MM.1S (cell line): ENCODE measurements around the gene LRRC15.

ENCODE experiments used
- DNase-seq: peaks from one replicate; pipeline ENCODE4 v3.0.0-alpha.2; 2015
- H2AFZ ChIP-seq: fragments of 300-600 bp; sonication (generic); 2 replicates; pipeline ENCODE4 v1.6.0; 2016; ENCODE audit warnings: antibody characterized with exemption, low read length
- H3F3A ChIP-seq: fragments of 300-600 bp; sonication (generic); 2 replicates; pipeline ENCODE4 v1.6.1; 2016; ENCODE audit warnings: mild to moderate bottlenecking, antibody characterized with exemption, low read length, moderate library complexity, mixed read lengths; ENCODE audit not compliant: insufficient read depth
- H3K27ac ChIP-seq: fragments of 300-600 bp; sonication (generic); 2 replicates; pipeline ENCODE4 v1.5.1; 2016; ENCODE audit warnings: mild to moderate bottlenecking, low read length
- H3K27me3 ChIP-seq: fragments of 300-600 bp; sonication (generic); replicated peaks from 2 replicates; pipeline ENCODE4 v1.6.0; 2016; ENCODE audit warnings: low read length; ENCODE audit not compliant: insufficient read depth
- H3K36me3 ChIP-seq: fragments of 300-600 bp; sonication (generic); replicated peaks from 2 replicates; pipeline ENCODE4 v1.6.1; 2016; ENCODE audit warnings: mild to moderate bottlenecking, low read length, mixed read lengths; ENCODE audit not compliant: insufficient read depth
- H3K4me1 ChIP-seq: fragments of 300-600 bp; sonication (generic); 2 replicates; pipeline ENCODE4 v1.6.1; 2016; ENCODE audit warnings: low read length, mixed read lengths
- H3K4me2 ChIP-seq: fragments of 300-600 bp; sonication (generic); 2 replicates; pipeline ENCODE4 v1.6.0; 2016; ENCODE audit warnings: low read depth, low read length
- H3K4me3 ChIP-seq: fragments of 300-600 bp; sonication (generic); 2 replicates; pipeline ENCODE4 v1.5.1; 2016; ENCODE audit warnings: low read length, mixed read lengths
- H3K79me2 ChIP-seq: fragments of 300-600 bp; sonication (generic); 2 replicates; pipeline ENCODE4 v1.6.1; 2016; ENCODE audit warnings: mixed run types, low read length, mixed read lengths
- H3K9ac ChIP-seq: fragments of 300-600 bp; sonication (generic); 2 replicates; pipeline ENCODE4 v1.6.1; 2016; ENCODE audit warnings: low read length, mixed read lengths
- H3K9me2 ChIP-seq: fragments of 300-600 bp; sonication (generic); replicated peaks from 2 replicates; pipeline ENCODE4 v1.6.1; 2016; ENCODE audit warnings: mild to moderate bottlenecking, low read length, mixed read lengths; ENCODE audit not compliant: insufficient read depth
- H3K9me3 ChIP-seq: fragments of 300-600 bp; sonication (generic); replicated peaks from 2 replicates; pipeline ENCODE4 v1.6.1; 2016; ENCODE audit warnings: mild to moderate bottlenecking, low read length, mixed read lengths; ENCODE audit not compliant: insufficient read depth
- H4K20me1 ChIP-seq: fragments of 300-600 bp; sonication (generic); 2 replicates; pipeline ENCODE4 v1.6.1; 2016; ENCODE audit warnings: mild to moderate bottlenecking, low read length, moderate library complexity, mixed read lengths; ENCODE audit not compliant: insufficient read depth
- EZH2 ChIP-seq: fragments of 300-600 bp; sonication (generic); optimal IDR thresholded peaks from 2 replicates; pipeline ENCODE3; 2017; ENCODE audit warnings: low read depth, mild to moderate bottlenecking, antibody characterized with exemption, low read length, mixed read lengths
- EZH2phosphoT487 ChIP-seq: fragments of 300-600 bp; sonication (generic); IDR thresholded peaks from 2 replicates; pipeline ENCODE4 v1.6.1; 2018; ENCODE audit warnings: antibody characterized with exemption, low read length
- TF ChIP-seq, protein P1 (sequence below): fragments of 300-600 bp; sonication (generic); IDR thresholded peaks from 2 replicates; pipeline ENCODE4 v1.5.1; 2016; ENCODE audit warnings: antibody characterized with exemption, low read length, mixed read lengths

The LRRC15 gene

DNA sequence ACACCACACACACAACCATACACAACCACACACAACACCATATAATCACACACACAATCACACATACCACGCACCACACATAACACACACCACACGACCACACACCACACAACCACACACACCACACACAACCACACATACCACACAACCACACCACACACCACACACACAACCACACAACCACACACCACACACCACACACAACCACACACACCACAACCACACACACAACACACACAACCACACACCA lies 42.6 kb downstream of the LRRC15 start:
- H3F3A ChIP-seq: peaks cover 10% of the 10 kb centered on the region
- H3K79me2 ChIP-seq: no peaks in the 10 kb centered on the region
- H3K4me3 ChIP-seq: no peak overlapping the region
- TF ChIP-seq, protein P1, sequence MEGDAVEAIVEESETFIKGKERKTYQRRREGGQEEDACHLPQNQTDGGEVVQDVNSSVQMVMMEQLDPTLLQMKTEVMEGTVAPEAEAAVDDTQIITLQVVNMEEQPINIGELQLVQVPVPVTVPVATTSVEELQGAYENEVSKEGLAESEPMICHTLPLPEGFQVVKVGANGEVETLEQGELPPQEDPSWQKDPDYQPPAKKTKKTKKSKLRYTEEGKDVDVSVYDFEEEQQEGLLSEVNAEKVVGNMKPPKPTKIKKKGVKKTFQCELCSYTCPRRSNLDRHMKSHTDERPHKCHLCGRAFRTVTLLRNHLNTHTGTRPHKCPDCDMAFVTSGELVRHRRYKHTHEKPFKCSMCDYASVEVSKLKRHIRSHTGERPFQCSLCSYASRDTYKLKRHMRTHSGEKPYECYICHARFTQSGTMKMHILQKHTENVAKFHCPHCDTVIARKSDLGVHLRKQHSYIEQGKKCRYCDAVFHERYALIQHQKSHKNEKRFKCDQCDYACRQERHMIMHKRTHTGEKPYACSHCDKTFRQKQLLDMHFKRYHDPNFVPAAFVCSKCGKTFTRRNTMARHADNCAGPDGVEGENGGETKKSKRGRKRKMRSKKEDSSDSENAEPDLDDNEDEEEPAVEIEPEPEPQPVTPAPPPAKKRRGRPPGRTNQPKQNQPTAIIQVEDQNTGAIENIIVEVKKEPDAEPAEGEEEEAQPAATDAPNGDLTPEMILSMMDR: no peak
- no peaks in the 10 kb centered on the region for H3K9me3 ChIP-seq
- no peak overlapping the region for H3K9ac ChIP-seq
- no peaks in the 10 kb centered on the region for H3K36me3 ChIP-seq
- H3K9me2 ChIP-seq: no peaks in the 10 kb centered on the region
- no peak for DNase-seq
- no peaks in the 10 kb centered on the region for H3K27me3 ChIP-seq
- no peak overlapping the region for H3K27ac ChIP-seq
- no peaks in the 10 kb centered on the region for H3K4me1 ChIP-seq
- no peak overlapping the region for H2AFZ ChIP-seq
- no peaks in the 10 kb centered on the region for H4K20me1 ChIP-seq
- no peak overlapping the region for H3K4me2 ChIP-seq

DNA sequence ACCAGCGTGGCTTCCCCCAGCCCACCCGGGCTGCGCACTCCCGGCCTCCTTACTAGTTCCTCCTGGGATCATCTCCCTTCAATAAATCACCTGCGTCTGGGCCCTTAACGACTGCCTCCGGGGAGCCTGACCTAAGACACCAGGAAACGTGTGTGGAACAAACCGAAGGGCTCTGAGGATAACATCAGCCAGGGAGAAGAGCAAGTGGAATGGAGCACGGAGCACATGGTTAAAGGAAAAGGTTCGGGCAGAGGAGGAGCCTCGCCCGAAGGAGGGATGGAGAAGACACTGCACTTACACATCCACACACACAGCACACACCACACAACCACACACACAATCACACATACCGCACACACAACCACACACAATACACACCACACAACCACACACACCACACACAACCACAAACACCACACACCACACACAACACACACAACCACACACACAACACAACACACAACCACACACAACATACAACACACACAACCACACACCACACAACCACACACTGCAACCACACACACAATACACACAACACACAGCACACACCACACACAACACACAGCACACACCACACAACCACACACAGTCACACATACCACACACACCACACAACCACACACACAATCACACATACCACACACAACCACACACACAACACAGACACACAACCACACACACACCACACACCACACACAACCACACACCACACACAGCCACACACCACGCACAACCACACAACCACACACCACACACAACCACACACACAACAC lies 43.2 kb downstream of the LRRC15 start:
- Histone ChIP-seq H3F3A (peaks cover 10% of the 10 kb centered on the region), H3K27me3 (no peaks in the 10 kb centered on the region), H3K36me3 (no peaks in the 10 kb centered on the region), H3K27ac (no peak overlapping the region), H3K79me2 (no peaks in the 10 kb centered on the region), H4K20me1 (no peaks in the 10 kb centered on the region), H3K9me2 (no peaks in the 10 kb centered on the region), H3K9me3 (no peaks in the 10 kb centered on the region), H2AFZ (no peak overlapping the region), H3K4me1 (no peaks in the 10 kb centered on the region), H3K9ac (no peak overlapping the region), H3K4me2 (no peak overlapping the region), H3K4me3 (no peak overlapping the region)
- TF ChIP-seq EZH2phosphoT487 (no peak), EZH2 (no peak)
- TF ChIP-seq, protein P1: no peak
- DNase-seq: no peak

DNA sequence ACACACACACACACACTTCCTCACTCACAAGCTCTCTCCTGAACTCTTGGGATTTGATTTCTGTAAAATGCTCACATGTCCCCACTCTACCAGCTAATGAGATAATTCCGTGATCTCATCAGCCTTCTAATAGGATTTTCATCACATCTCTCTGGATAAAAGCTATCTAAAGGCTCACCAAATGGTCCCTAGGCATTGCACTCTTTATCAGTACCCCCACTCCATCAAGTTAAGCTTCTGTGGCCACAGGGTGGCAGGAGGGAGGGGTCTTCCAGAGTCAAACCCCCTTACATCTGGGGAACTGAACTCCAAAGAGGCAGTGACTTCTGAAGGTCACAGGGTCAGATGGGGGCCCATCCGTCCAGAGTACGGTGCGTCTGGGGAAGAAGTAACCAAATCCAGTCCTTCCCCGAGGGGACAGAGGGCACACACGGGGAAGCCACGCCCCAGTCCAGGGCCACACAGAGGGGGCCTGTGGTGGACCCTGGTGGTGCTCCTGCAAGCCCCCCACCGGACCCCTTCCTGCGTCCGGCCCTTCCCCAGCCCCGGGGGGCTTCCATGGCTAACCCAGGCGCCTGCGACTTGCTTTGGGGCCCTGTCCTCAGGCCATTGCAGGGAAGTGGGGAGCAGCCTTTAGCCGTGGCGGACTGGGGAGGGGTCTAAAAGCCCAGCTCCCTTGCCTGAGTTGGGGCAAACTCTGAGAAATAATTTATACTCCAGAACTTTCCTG lies 44.0 kb downstream of the LRRC15 start:
- H3K4me3 ChIP-seq: no peak overlapping the region
- no peak for DNase-seq
- H3K9me3 ChIP-seq: no peaks in the 10 kb centered on the region
- TF ChIP-seq, protein P1: 0 out of 2 replicates have a peak, but pooled peaks have one; percentile 5
- TF ChIP-seq EZH2phosphoT487: no peak
- H3K9ac ChIP-seq: no peak overlapping the region
- H3K9me2 ChIP-seq: no peaks in the 10 kb centered on the region
- no peak overlapping the region for H3K27ac ChIP-seq
- no peaks in the 10 kb centered on the region for H4K20me1 ChIP-seq
- no peak overlapping the region for H2AFZ ChIP-seq
- H3K79me2 ChIP-seq: no peaks in the 10 kb centered on the region
- no peaks in the 10 kb centered on the region for H3K27me3 ChIP-seq
- H3F3A ChIP-seq: peaks cover 10% of the 10 kb centered on the region
- no peaks in the 10 kb centered on the region for H3K4me1 ChIP-seq
- H3K4me2 ChIP-seq: no peak overlapping the region
- no peaks in the 10 kb centered on the region for H3K36me3 ChIP-seq
